Measurements from ENCODE around the gene GZMM. TPM values are rescaled to one million over a fixed set of nuclear protein-coding genes. Genes with fewer than 3 reads are reported as not detected.
"Not testable (repeated sequence)": the region's sequence is repeated elsewhere in the genome, so short reads cannot be mapped to it uniquely, and the experiment has no call there.

GZMM gene
- total and polyA plus RNA-seq, 5 donors from 2014 or later = 38.3 to 124 (median 83.8) TPM

DNA sequence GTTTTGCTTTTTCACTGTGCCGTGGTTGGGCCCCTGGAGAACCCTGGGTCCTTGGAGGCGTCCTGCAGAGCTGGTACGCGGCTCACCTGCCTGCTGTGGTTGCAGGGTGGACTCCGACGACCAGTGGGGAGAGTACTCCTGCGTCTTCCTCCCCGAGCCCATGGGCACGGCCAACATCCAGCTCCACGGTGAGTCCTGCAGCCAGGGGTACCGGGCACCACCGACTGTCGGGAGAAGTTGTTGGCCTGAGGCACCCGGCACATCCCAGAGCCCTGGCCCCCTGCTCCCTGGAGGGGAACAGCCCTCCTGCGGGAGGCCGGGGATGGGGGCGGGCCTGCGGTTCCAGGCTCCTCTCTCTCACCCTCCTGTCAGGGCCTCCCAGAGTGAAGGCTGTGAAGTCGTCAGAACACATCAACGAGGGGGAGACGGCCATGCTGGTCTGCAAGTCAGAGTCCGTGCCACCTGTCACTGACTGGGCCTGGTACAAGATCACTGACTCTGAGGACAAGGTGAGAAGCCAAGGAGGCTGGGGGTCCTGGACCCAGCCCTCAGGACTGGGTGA, 36.5 kb downstream of the GZMM start:
- no peaks in the 10 kb centered on the region for H3K36me3 Mint-ChIP-seq
- no peak for ATAC-seq (ENCODE audit: low read depth in 2 of 2)
- Histone ChIP-seq H3K27ac (ENCODE audit: insufficient read depth, low read length, poor library complexity, severe bottlenecking) (no peak overlapping the region), H3K4me3 (ENCODE audit: low read depth, low read length) (no peak overlapping the region), H3K27me3 (ENCODE audit: control insufficient read depth, insufficient read depth, low read length) (no peaks in the 10 kb centered on the region), H3K9me3 (ENCODE audit: control insufficient read depth in 2 of 2, low read length in 2 of 2) (no peaks in the 10 kb centered on the region), H3K4me1 (ENCODE audit: control insufficient read depth, insufficient read depth, low read length, poor library complexity, severe bottlenecking) (peaks cover 11% of the 10 kb centered on the region), H3K36me3 (ENCODE audit: control insufficient read depth, insufficient read depth, low read length) (peaks cover 15% of the 10 kb centered on the region)
- peaks cover 0 to 19% (median 0%) of the 10 kb centered on the region in 4 donors for H3K4me1 Mint-ChIP-seq
- no peak overlapping the region for H3K27ac Mint-ChIP-seq
- H3K4me3 Mint-ChIP-seq = no peak overlapping the region
- DNase-seq = no peak
- H3K9me3 Mint-ChIP-seq = no peaks in the 10 kb centered on the region
- no peaks in the 10 kb centered on the region for H3K27me3 Mint-ChIP-seq

DNA sequence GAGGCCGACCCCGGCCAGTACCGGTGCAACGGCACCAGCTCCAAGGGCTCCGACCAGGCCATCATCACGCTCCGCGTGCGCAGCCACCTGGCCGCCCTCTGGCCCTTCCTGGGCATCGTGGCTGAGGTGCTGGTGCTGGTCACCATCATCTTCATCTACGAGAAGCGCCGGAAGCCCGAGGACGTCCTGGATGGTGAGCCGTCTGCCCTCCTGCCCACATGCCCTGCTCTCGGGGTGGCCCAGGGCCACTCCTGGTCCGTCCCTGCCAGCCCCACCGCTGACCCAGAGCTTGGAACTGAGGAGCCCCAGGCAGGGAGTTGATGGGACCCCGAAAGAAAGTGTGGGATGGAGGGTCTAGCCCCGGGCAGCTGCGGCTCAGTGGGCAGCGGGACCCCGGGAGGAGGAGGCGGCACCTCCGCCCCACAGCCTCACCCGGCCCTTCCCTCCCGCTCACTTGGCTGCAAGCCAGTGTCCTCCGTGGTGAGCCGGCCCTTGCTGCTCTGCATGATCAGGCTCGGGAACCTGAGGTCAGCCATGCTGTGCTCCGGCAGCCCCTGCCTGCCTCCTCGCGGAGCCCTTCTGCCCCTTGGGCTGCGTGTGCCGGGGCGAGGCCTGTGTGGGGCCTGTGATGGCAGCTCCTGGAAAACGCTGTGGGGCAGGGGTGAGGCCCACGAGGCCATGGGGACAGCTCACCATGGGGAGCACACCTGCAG, 37.7 kb downstream of the GZMM start:
- H3K36me3 ChIP-seq (ENCODE audit: control insufficient read depth, insufficient read depth, low read length) = peaks cover 15% of the 10 kb centered on the region
- no peaks in the 10 kb centered on the region for H3K27me3 ChIP-seq (ENCODE audit: control insufficient read depth, insufficient read depth, low read length)
- H3K9me3 ChIP-seq (ENCODE audit: control insufficient read depth in 2 of 2, low read length in 2 of 2) = no peaks in the 10 kb centered on the region
- Mint-ChIP-seq H3K27me3 (peaks cover 7% of the 10 kb centered on the region), H3K27ac (no peak overlapping the region), H3K4me3 (no peak overlapping the region), H3K9me3 (no peaks in the 10 kb centered on the region), H3K4me1 (peaks cover 0 to 13% (median 0%) of the 10 kb centered on the region in 4 donors), H3K36me3 (no peaks in the 10 kb centered on the region)
- no peak overlapping the region for H3K27ac ChIP-seq (ENCODE audit: insufficient read depth, low read length, poor library complexity, severe bottlenecking)
- no peak for DNase-seq
- ATAC-seq (ENCODE audit: low read depth in 2 of 2) = no peak
- H3K4me1 ChIP-seq (ENCODE audit: control insufficient read depth, insufficient read depth, low read length, poor library complexity, severe bottlenecking) = peaks cover 3% of the 10 kb centered on the region
- H3K4me3 ChIP-seq (ENCODE audit: low read depth, low read length) = no peak overlapping the region

DNA sequence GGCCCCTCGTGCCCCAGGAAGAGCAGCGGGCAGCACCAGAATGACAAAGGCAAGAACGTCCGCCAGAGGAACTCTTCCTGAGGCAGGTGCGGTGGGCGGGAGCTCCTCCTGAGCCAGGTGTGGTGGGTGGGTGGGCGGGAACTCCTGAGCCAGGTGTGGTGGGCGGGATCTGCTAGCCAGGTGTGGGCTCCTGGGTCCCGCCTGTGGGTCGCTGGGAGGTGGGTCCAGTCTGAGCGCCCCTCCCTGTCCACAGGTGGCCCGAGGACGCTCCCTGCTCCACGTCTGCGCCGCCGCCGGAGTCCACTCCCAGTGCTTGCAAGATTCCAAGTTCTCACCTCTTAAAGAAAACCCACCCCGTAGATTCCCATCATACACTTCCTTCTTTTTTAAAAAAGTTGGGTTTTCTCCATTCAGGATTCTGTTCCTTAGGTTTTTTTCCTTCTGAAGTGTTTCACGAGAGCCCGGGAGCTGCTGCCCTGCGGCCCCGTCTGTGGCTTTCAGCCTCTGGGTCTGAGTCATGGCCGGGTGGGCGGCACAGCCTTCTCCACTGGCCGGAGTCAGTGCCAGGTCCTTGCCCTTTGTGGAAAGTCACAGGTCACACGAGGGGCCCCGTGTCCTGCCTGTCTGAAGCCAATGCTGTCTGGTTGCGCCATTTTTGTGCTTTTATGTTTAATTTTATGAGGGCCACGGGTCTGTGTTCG, 38.8 kb downstream of the GZMM start:
- no peaks in the 10 kb centered on the region for H3K9me3 ChIP-seq (ENCODE audit: control insufficient read depth in 2 of 2, low read length in 2 of 2)
- no peaks in the 10 kb centered on the region for H3K36me3 Mint-ChIP-seq
- ATAC-seq (ENCODE audit: low read depth in 2 of 2) = no peak
- H3K4me3 ChIP-seq (ENCODE audit: low read depth, low read length) = no peak overlapping the region
- peaks cover 0 to 6% (median 0%) of the 10 kb centered on the region in 4 donors for H3K4me1 Mint-ChIP-seq
- peaks cover 3% of the 10 kb centered on the region for H3K4me1 ChIP-seq (ENCODE audit: control insufficient read depth, insufficient read depth, low read length, poor library complexity, severe bottlenecking)
- no peaks in the 10 kb centered on the region for H3K27me3 ChIP-seq (ENCODE audit: control insufficient read depth, insufficient read depth, low read length)
- H3K4me3 Mint-ChIP-seq = no peak overlapping the region
- no peak overlapping the region for H3K27ac ChIP-seq (ENCODE audit: insufficient read depth, low read length, poor library complexity, severe bottlenecking)
- no peaks in the 10 kb centered on the region for H3K9me3 Mint-ChIP-seq
- no peak overlapping the region for H3K27ac Mint-ChIP-seq
- H3K27me3 Mint-ChIP-seq = peaks cover 17% of the 10 kb centered on the region
- H3K36me3 ChIP-seq (ENCODE audit: control insufficient read depth, insufficient read depth, low read length) = peaks cover 15% of the 10 kb centered on the region
- DNase-seq = no peak

DNA sequence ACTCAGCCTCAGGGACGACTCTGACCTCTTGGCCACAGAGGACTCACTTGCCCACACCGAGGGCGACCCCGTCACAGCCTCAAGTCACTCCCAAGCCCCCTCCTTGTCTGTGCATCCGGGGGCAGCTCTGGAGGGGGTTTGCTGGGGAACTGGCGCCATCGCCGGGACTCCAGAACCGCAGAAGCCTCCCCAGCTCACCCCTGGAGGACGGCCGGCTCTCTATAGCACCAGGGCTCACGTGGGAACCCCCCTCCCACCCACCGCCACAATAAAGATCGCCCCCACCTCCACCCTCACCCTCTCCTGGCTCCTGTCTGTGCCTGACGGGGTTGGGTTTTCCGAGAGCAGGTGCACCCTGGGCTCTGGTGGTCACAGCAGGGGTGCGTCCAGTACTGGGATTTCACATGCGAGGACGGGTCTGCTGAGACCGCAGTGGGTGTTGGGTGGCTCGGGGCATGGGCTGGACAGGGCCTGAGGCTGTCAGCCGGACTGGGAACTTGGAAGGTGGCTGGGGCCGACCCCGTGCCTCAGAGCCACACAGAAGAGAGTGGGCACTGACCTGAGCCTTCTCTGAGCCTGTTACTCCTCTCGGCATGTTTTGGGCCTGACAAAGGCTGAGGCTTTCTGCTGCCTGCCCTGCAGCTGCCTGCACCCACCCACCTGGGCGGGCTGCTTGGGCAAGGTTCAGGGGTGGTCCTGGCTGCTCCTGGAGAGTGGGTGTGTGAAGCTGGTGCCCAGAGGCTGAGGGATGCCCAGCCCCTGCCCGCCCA, 39.5 kb downstream of the GZMM start:
- H3K9me3 ChIP-seq (ENCODE audit: control insufficient read depth in 2 of 2, low read length in 2 of 2) = no peaks in the 10 kb centered on the region
- peak overlapping the region in 1 of 4 donors; percentile 31 for H3K4me3 Mint-ChIP-seq
- no peaks in the 10 kb centered on the region for H3K36me3 Mint-ChIP-seq
- peaks cover 7% of the 10 kb centered on the region for H3K4me1 ChIP-seq (ENCODE audit: control insufficient read depth, insufficient read depth, low read length, poor library complexity, severe bottlenecking)
- H3K27ac ChIP-seq (ENCODE audit: insufficient read depth, low read length, poor library complexity, severe bottlenecking) = no peak overlapping the region
- H3K27me3 ChIP-seq (ENCODE audit: control insufficient read depth, insufficient read depth, low read length) = no peaks in the 10 kb centered on the region
- no peak overlapping the region for H3K4me3 ChIP-seq (ENCODE audit: low read depth, low read length)
- no peak for DNase-seq
- peaks cover 15% of the 10 kb centered on the region for H3K36me3 ChIP-seq (ENCODE audit: control insufficient read depth, insufficient read depth, low read length)
- no peaks in the 10 kb centered on the region for H3K9me3 Mint-ChIP-seq
- no peak for ATAC-seq (ENCODE audit: low read depth in 2 of 2)
- H3K27me3 Mint-ChIP-seq = peaks cover 17% of the 10 kb centered on the region
- H3K4me1 Mint-ChIP-seq = peaks cover 0 to 8% (median 0%) of the 10 kb centered on the region in 4 donors
- no peak overlapping the region for H3K27ac Mint-ChIP-seq

DNA sequence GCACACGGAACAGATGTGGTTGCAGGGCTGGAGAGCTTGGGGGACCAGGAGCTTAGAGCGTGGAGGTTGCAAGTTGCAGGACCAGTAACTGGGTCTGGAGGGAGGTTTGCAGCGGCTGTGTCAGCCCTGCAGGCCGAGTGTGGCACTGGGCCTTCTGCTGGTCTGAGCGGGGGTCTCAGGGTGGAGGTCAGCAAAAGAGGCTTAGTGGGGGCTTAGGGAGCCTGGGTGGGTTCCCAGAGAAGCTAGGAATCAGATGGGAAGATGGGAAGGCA, 40.1 kb downstream of the GZMM start:
- Histone ChIP-seq H3K36me3 (ENCODE audit: control insufficient read depth, insufficient read depth, low read length) (peaks cover 15% of the 10 kb centered on the region), H3K4me1 (ENCODE audit: control insufficient read depth, insufficient read depth, low read length, poor library complexity, severe bottlenecking) (peaks cover 13% of the 10 kb centered on the region), H3K27me3 (ENCODE audit: control insufficient read depth, insufficient read depth, low read length) (no peaks in the 10 kb centered on the region), H3K4me3 (ENCODE audit: low read depth, low read length) (no peak overlapping the region), H3K27ac (ENCODE audit: insufficient read depth, low read length, poor library complexity, severe bottlenecking) (no peak overlapping the region), H3K9me3 (ENCODE audit: control insufficient read depth in 2 of 2, low read length in 2 of 2) (no peaks in the 10 kb centered on the region)
- Mint-ChIP-seq H3K4me1 (peaks cover 0 to 12% (median 0%) of the 10 kb centered on the region in 4 donors), H3K27me3 (peaks cover 17% of the 10 kb centered on the region), H3K27ac (no peak overlapping the region), H3K36me3 (no peaks in the 10 kb centered on the region), H3K9me3 (no peaks in the 10 kb centered on the region), H3K4me3 (peak overlapping the region in 2 of 4 donors; percentile 31 to 54)
- ATAC-seq (ENCODE audit: low read depth in 2 of 2) = no peak
- no peak for DNase-seq

DNA sequence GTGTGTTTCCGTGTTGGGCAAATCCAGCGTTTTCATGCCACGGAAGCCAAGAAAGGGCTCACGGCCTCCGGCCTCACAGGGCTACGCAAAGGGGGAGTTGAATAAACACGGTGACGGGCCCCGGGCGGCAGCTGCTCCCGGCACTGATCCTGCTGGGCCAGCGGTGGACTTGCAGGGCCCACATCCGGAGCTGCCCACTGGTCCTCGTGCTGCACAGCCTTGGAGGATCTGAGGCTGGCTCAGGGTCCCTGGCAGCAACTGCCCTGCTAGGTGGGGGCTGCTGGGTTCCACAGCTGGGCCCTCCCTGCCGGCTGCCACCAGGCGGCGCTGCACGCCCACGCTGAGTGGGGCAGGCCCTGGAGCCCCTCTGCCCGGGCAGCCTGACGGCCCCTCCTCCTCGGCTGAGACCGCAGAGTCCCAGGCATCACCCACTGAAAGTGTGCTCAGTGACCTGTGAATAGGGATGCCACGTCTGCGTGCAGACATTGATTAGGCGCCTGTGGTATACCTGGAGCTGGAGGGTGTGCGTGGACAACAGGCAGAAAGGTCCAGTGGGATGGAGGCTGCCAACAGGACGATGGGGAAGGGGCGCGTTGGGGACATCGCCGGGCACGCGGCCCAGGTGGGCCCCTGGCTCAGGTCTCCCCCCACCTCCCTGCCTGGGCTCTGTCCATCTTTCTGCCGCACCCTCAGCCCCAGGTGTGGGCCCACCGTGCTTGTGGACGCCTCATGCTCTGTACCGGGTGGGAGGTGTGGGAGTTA, 40.6 kb downstream of the GZMM start:
- Mint-ChIP-seq H3K4me3 (peak overlapping the region in 1 of 4 donors; percentile 54), H3K27me3 (peaks cover 17% of the 10 kb centered on the region), H3K36me3 (no peaks in the 10 kb centered on the region), H3K27ac (no peak overlapping the region), H3K9me3 (no peaks in the 10 kb centered on the region), H3K4me1 (peaks cover 0 to 15% (median 0%) of the 10 kb centered on the region in 4 donors)
- ATAC-seq (ENCODE audit: low read depth in 2 of 2) (peak; percentile 65 to 73), DNase-seq (peak; percentile 50 to 65 (median 55))
- Histone ChIP-seq H3K4me1 (ENCODE audit: control insufficient read depth, insufficient read depth, low read length, poor library complexity, severe bottlenecking) (peaks cover 18% of the 10 kb centered on the region), H3K27ac (ENCODE audit: insufficient read depth, low read length, poor library complexity, severe bottlenecking) (no peak overlapping the region), H3K27me3 (ENCODE audit: control insufficient read depth, insufficient read depth, low read length) (no peaks in the 10 kb centered on the region), H3K36me3 (ENCODE audit: control insufficient read depth, insufficient read depth, low read length) (peaks cover 15% of the 10 kb centered on the region), H3K4me3 (ENCODE audit: low read depth, low read length) (no peak overlapping the region), H3K9me3 (ENCODE audit: control insufficient read depth in 2 of 2, low read length in 2 of 2) (no peaks in the 10 kb centered on the region)

DNA sequence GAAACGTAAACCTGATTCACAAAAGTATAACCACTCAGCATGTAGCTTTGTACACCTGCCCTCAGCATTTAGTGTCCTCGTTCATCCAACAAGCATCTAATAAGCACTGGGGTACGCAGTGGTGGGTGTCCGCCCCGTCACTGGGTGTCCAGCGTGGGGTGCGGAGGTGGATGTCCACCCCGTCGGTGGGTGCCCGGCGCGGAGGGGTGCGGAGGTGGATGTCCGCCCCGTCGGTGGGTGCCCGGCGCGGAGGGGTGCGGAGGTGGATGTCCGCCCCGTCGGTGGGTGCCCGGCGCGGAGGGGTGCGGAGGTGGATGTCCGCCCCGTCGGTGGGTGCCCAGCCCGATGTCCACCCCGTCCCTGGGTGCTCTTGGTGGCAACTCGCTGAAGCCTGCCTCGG, 41.3 kb downstream of the GZMM start:
- not testable (repeated sequence) for H3K9me3 ChIP-seq (ENCODE audit: control insufficient read depth in 2 of 2, low read length in 2 of 2); H3K9me3 Mint-ChIP-seq; H3K36me3 Mint-ChIP-seq; ATAC-seq (ENCODE audit: low read depth in 2 of 2); H3K27ac ChIP-seq (ENCODE audit: insufficient read depth, low read length, poor library complexity, severe bottlenecking); H3K4me3 Mint-ChIP-seq; H3K27me3 ChIP-seq (ENCODE audit: control insufficient read depth, insufficient read depth, low read length); DNase-seq; H3K4me3 ChIP-seq (ENCODE audit: low read depth, low read length); H3K27ac Mint-ChIP-seq
- Mint-ChIP-seq H3K4me1 (peaks cover 0 to 15% (median 0%) of the 10 kb centered on the region in 4 donors), H3K27me3 (peaks cover 17% of the 10 kb centered on the region)
- H3K36me3 ChIP-seq (ENCODE audit: control insufficient read depth, insufficient read depth, low read length) = peaks cover 15% of the 10 kb centered on the region
- H3K4me1 ChIP-seq (ENCODE audit: control insufficient read depth, insufficient read depth, low read length, poor library complexity, severe bottlenecking) = peaks cover 18% of the 10 kb centered on the region

Data from CD4-positive, CD25-positive, alpha-beta regulatory T cell (primary cell).